Spinal cord (tissue), 10 donors: ENCODE measurements around the gene TIGAR. TPM values are rescaled to one million over a fixed set of nuclear protein-coding genes. Genes with fewer than 3 reads are reported as not detected.

Experiments used
- DNase-seq, 6 donors: peaks; one replicate each; pipeline versions ENCODE4 v3.0.0 to v3.0.0-alpha.2; 2013 to 2015; ENCODE audit warnings: low spot score in 6 of 6, low read depth in 4 of 6
- H3K27ac ChIP-seq: one replicate; pipeline ENCODE4 v1.5.1; 2013; ENCODE audit warnings: low read depth, low read length, control low read depth
- H3K27me3 ChIP-seq: one replicate; pipeline ENCODE4 v1.6.1; 2013; ENCODE audit warnings: low read length; ENCODE audit not compliant: control insufficient read depth, insufficient read depth
- H3K36me3 ChIP-seq: one replicate; pipeline ENCODE4 v1.6.1; 2013; ENCODE audit warnings: low read length; ENCODE audit not compliant: control insufficient read depth, insufficient read depth
- H3K4me1 ChIP-seq: one replicate; pipeline ENCODE4 v1.6.1; 2013; ENCODE audit warnings: low read length; ENCODE audit not compliant: control insufficient read depth, insufficient read depth
- H3K4me3 ChIP-seq: one replicate; pipeline ENCODE4 v1.5.1; 2013; ENCODE audit warnings: low read depth, low read length, control low read depth
- H3K9me3 ChIP-seq: one replicate; pipeline ENCODE4 v1.6.1; 2013; ENCODE audit warnings: low read length; ENCODE audit not compliant: control insufficient read depth, insufficient read depth
- WGBS: methylation state at CpG from one replicate; pipeline ENCODE4 v1.1.5; 2013; ENCODE audit warnings: missing lambda C conversion rate; ENCODE audit not compliant: insufficient coverage; 5-methylcytosine and 5-hydroxymethylcytosine counted together
- polyA plus RNA-seq, 2 donors: library from polyadenylated mRNA; unstranded; fragments of 120-200 nt; gene quantifications; one replicate each; pipeline ENCODE4 v1.2.1, GENCODE V29; 2013; ENCODE audit not compliant: insufficient read length in 2 of 2
- total RNA-seq, 2 donors: library from RNA; depleted of rRNA in 1 of 2; stranded (reverse); fragments of 120-200 nt in 1 of 2; fragments of >200 nt in 1 of 2; gene quantifications; one replicate each; pipeline versions ENCODE4 v1.2.3 to v1.2.4, GENCODE V29; 2013 to 2014
- donor health status: healthy.

Gene TIGAR
- total and polyA plus RNA-seq, 4 donors, result 4.7 to 14.8 (median 13.3) TPM

- WGBS, result 85% methylated on average over 2 of the region's 3 CpGs
- Histone ChIP-seq H3K4me1 (no peaks in the 10 kb centered on the region), H3K4me3 (no peak overlapping the region), H3K36me3 (peaks cover 9% of the 10 kb centered on the region), H3K27ac (no peak overlapping the region), H3K9me3 (peaks cover 5% of the 10 kb centered on the region), H3K27me3 (no peaks in the 10 kb centered on the region)
- no peak for DNase-seq
These were observed 34.4 kb downstream of the TIGAR start for GRCh38 chr12:4355156-4356040.

GRCh38 chr12:4356041-4356327, 35.0 kb downstream of the TIGAR start:
- DNase-seq, result peak in 1 of 6 donors; percentile 6
- peaks cover 9% of the 10 kb centered on the region for H3K36me3 ChIP-seq
- H3K9me3 ChIP-seq, result peaks cover 5% of the 10 kb centered on the region
- H3K4me3 ChIP-seq, result no peak overlapping the region
- no peaks in the 10 kb centered on the region for H3K4me1 ChIP-seq
- H3K27ac ChIP-seq, result no peak overlapping the region
- H3K27me3 ChIP-seq, result no peaks in the 10 kb centered on the region

DNA sequence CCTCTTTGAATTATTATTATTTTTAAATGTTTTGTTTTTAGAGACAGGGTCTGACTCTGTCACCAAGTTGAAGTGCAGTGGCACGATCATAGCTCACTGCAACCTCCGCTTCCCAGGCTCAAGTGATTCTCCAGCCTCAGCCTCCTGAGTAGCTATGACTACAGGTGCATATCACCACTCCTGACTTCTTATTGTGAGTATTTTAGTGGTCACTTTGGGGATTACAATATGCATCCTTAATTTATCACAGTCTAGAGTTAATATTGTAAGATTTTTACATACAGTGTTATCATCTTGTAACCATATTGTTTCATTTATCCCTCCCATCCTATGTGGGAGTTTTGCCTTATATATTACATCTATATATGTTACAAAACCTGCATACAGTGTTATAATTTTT, 45.1 kb downstream of the TIGAR start:
- no peak overlapping the region for H3K27ac ChIP-seq
- WGBS, result no CpG with 5 or more reads among the region's 2 CpGs
- no peaks in the 10 kb centered on the region for H3K36me3 ChIP-seq
- no peaks in the 10 kb centered on the region for H3K9me3 ChIP-seq
- H3K27me3 ChIP-seq, result no peaks in the 10 kb centered on the region
- no peak overlapping the region for H3K4me3 ChIP-seq
- no peak for DNase-seq
- no peaks in the 10 kb centered on the region for H3K4me1 ChIP-seq

DNA sequence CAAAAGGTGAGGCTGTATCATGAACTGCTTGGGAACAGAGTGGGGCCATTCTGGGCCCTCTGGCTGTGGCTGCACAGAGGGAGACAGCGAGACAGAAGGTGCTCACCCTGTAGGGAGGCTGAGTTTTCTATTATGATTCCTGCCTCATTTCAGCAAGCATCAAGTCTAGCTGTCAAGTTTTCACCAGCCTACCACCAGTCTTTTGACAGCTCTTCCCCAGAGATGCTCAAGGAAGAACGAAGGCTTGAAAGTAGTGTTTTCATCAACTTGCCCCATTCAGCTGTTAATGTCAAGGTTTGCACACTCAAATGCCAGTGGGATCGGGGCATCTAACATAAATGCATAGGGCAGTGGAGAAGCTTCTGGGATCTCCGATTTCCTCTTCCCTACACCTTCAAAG, 48.5 kb downstream of the TIGAR start:
- no peaks in the 10 kb centered on the region for H3K36me3 ChIP-seq
- no peaks in the 10 kb centered on the region for H3K27me3 ChIP-seq
- no peaks in the 10 kb centered on the region for H3K9me3 ChIP-seq
- H3K4me1 ChIP-seq, result no peaks in the 10 kb centered on the region
- no peak for DNase-seq
- H3K4me3 ChIP-seq, result no peak overlapping the region
- 93% methylated on average over 3 of the region's 4 CpGs for WGBS
- no peak overlapping the region for H3K27ac ChIP-seq

DNA sequence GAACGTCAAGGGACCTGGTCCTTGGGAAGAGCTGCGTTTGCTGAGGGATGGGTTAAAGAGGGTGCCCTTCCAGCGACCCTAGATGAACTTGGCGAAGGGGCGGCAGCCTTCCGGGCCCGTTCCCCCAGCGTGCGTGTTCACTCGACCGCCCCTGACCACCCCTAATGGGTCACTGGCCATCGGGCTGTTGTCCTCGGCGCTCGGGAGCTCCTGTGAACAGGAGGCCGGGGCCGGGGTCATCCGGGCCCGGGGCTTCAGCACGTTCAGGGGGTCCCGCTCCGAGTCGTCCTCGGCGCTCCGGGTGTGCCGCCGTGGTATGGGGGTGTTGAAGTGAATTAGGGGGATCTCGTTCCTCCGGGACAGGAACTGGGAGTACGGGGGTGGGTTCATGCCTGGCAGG, 49.3 kb downstream of the TIGAR start:
- Histone ChIP-seq H3K36me3 (no peaks in the 10 kb centered on the region), H3K4me3 (no peak overlapping the region), H3K27me3 (no peaks in the 10 kb centered on the region), H3K4me1 (no peaks in the 10 kb centered on the region), H3K9me3 (no peaks in the 10 kb centered on the region), H3K27ac (no peak overlapping the region)
- WGBS, result 94% methylated on average over 31 of the region's 31 CpGs
- no peak for DNase-seq

DNA sequence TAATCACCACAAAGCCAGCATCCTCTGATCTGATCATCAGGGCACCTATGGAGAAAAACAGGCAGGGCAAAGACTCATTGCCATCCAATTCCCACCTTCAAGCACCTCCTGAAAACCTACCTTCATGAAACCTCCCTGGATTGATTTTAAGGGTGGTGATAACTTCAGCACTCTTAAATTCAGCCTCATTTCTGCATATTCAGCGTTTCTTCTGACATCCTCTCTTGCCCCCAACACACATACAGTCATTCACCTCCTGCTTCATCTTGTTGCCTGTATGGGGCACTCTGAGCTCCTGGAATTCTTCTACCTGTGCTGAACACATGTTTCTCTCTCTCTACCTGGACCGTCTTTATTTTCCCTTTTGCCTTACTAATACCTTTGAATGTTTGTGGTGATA, 51.6 kb downstream of the TIGAR start:
- 89% methylated on average over 1 of the region's 2 CpGs for WGBS
- no peak overlapping the region for H3K4me3 ChIP-seq
- H3K27ac ChIP-seq, result no peak overlapping the region
- H3K36me3 ChIP-seq, result no peaks in the 10 kb centered on the region
- no peaks in the 10 kb centered on the region for H3K27me3 ChIP-seq
- H3K4me1 ChIP-seq, result no peaks in the 10 kb centered on the region
- no peak for DNase-seq
- H3K9me3 ChIP-seq, result no peaks in the 10 kb centered on the region

GRCh38 chr12:4375449-4375848, 54.4 kb downstream of the TIGAR start:
- WGBS, result 75% methylated on average over 6 of the region's 6 CpGs
- no peak for DNase-seq
- Histone ChIP-seq H3K9me3 (no peaks in the 10 kb centered on the region), H3K36me3 (no peaks in the 10 kb centered on the region), H3K27ac (no peak overlapping the region), H3K4me1 (no peaks in the 10 kb centered on the region), H3K4me3 (no peak overlapping the region), H3K27me3 (no peaks in the 10 kb centered on the region)

- H3K4me3 ChIP-seq, result no peak overlapping the region
- H3K27ac ChIP-seq, result no peak overlapping the region
- no peaks in the 10 kb centered on the region for H3K9me3 ChIP-seq
- no peaks in the 10 kb centered on the region for H3K4me1 ChIP-seq
- H3K27me3 ChIP-seq, result no peaks in the 10 kb centered on the region
- no peaks in the 10 kb centered on the region for H3K36me3 ChIP-seq
- no peak for DNase-seq
- no CpG with 5 or more reads among the region's 1 CpG for WGBS
These were observed 57.8 kb downstream of the TIGAR start for GRCh38 chr12:4378772-4379171.

DNA sequence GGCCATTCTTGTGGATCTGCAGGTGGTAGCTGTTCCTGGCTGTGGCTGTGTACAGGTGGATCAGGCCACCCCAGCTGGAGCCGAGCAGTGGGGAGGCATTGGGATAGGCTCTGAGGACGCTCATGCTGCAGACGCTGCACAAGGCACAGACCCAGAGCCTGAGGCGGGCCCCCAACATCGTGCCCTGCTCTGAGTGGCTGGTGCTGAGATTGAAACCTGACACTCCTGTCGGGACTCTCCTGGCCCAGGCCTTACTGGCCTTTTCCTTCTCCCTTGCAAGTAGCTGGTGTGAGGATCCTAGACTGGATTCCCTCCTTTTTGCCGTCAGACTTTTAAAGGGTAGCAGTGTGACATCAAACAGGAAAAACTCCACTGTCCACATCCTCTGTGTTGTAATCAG, 58.4 kb downstream of the TIGAR start, which contains the start of gene FGF23:
FGF23 (minus strand) TSS at position 308 of the 400 bp plus-strand sequence; CDS start at position 178, 130 bp downstream.
- peak in 1 of 6 donors; percentile 13 for DNase-seq
- Histone ChIP-seq H3K27ac (no peak within 1 kb of the TSS), H3K36me3 (no peaks in the 10 kb centered on the region), H3K9me3 (no peaks in the 10 kb centered on the region), H3K4me3 (no peak within 1 kb of the TSS), H3K4me1 (no peaks in the 10 kb centered on the region), H3K27me3 (no peaks in the 10 kb centered on the region)
- 17% methylated on average over 6 of the region's 7 CpGs for WGBS

- Histone ChIP-seq H3K4me1 (no peaks in the 10 kb centered on the region), H3K36me3 (no peaks in the 10 kb centered on the region), H3K27ac (no peak overlapping the region), H3K27me3 (no peaks in the 10 kb centered on the region), H3K4me3 (no peak overlapping the region), H3K9me3 (no peaks in the 10 kb centered on the region)
- no peak for DNase-seq
- 91% methylated on average over 3 of the region's 4 CpGs for WGBS
These were observed 59.3 kb downstream of the TIGAR start for GRCh38 chr12:4380332-4380731.
